Measurements from ENCODE around the gene CCDC141.

DNA sequence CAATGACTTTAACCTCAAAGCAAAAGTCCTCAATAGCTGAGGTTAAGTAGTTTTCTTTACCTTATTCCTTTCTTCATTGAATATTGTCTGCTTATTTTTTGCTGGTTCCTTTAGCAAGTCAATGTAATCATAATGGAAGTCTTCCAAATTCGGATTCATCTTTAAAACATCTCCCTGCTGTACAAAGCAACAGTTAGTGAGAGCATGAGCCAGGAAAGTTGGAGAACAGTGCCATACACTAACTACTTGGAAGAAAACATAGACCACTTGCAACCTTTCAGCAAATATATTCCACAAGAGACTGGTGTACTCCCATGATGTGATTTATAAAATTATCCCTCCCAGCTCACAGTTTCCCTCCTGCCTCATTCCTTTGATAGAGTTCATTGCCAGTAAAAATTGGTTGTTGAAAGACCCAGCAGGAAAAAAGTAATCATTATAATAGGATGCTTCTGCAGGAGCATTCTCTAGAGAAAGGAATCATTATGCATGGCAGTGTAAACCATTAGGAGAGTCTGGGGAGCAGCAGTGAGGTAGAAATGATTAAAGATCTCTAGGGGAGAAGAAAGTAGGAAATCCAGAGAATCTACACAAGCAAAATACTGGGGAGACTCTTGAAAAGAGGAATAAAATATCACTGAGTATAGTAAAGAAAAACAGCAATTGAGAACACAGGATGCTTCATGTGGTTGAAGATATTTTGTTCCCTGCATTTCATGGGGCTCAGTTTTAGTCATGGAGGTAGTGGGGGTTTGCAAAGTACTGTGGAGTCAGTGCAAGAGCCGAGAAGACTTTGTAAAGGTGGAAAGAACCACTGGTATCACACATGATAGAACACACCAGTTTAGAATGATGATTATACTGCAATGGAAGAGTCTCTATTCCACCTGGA lies 204.1 kb downstream of the CCDC141 start:
- TF ChIP-seq, protein P1, sequence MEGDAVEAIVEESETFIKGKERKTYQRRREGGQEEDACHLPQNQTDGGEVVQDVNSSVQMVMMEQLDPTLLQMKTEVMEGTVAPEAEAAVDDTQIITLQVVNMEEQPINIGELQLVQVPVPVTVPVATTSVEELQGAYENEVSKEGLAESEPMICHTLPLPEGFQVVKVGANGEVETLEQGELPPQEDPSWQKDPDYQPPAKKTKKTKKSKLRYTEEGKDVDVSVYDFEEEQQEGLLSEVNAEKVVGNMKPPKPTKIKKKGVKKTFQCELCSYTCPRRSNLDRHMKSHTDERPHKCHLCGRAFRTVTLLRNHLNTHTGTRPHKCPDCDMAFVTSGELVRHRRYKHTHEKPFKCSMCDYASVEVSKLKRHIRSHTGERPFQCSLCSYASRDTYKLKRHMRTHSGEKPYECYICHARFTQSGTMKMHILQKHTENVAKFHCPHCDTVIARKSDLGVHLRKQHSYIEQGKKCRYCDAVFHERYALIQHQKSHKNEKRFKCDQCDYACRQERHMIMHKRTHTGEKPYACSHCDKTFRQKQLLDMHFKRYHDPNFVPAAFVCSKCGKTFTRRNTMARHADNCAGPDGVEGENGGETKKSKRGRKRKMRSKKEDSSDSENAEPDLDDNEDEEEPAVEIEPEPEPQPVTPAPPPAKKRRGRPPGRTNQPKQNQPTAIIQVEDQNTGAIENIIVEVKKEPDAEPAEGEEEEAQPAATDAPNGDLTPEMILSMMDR (IDR thresholded peaks at IDR 0.05 in 2 of 3, conservative IDR thresholded peaks at IDR 0.05 in 1 of 3; ENCODE audit: borderline replicate concordance in 1 of 3, insufficient read depth in 1 of 3, low read depth in 2 of 3, low read length in 2 of 3): no peak
- no peak for TF ChIP-seq SIN3A (IDR thresholded peaks at IDR 0.05; ENCODE audit: low read depth)

All from HCT116 (cell line).